Endodermal cell (in vitro differentiated cells): Measurements from ENCODE around the gene PNPLA6. TPM values are rescaled to one million over a fixed set of nuclear protein-coding genes. Genes with fewer than 3 reads are reported as not detected.

Experiments
- DNase-seq: peaks from one replicate; pipeline ENCODE4 v3.0.0-alpha.2; 2017
- H3K27ac ChIP-seq: 2 replicates; pipeline ENCODE4 v1.5.1; 2013; ENCODE audit warnings: mild to moderate bottlenecking, low read depth, low read length, moderate library complexity
- H3K27me3 ChIP-seq: 2 replicates; pipeline ENCODE4 v1.6.1; 2013; ENCODE audit warnings: mild to moderate bottlenecking, low read length, moderate library complexity; ENCODE audit not compliant: insufficient read depth, control insufficient read depth, poor library complexity, severe bottlenecking
- H3K36me3 ChIP-seq: 2 replicates; pipeline ENCODE4 v1.7.0; 2013; ENCODE audit warnings: mild to moderate bottlenecking, low read length, moderate library complexity; ENCODE audit not compliant: control insufficient read depth, insufficient read depth
- H3K4me1 ChIP-seq: one replicate; pipeline ENCODE4 v1.7.0; 2013; ENCODE audit warnings: low read length; ENCODE audit not compliant: control insufficient read depth, insufficient read depth
- H3K4me3 ChIP-seq: 2 replicates; pipeline ENCODE4 v1.5.1; 2013; ENCODE audit warnings: mild to moderate bottlenecking, low read length, moderate library complexity
- H3K9ac ChIP-seq: 2 replicates; pipeline ENCODE4 v1.6.1; 2013; ENCODE audit warnings: mild to moderate bottlenecking, low read length, moderate library complexity; ENCODE audit not compliant: poor library complexity, severe bottlenecking; ENCODE audit errors: extremely low read depth
- H3K9me3 ChIP-seq: 2 replicates; pipeline ENCODE4 v1.6.1; 2013; ENCODE audit warnings: mild to moderate bottlenecking, low read length, moderate library complexity; ENCODE audit not compliant: control insufficient read depth
- H3K27ac Mint-ChIP-seq: 2 replicates; pipeline ENCODE4 v1.8.0; 2020; ENCODE audit warnings: mixed read lengths
- H3K27me3 Mint-ChIP-seq: 2 replicates; pipeline ENCODE4 v1.8.0; 2021; ENCODE audit warnings: mild to moderate bottlenecking, mixed read lengths; ENCODE audit not compliant: insufficient read depth
- H3K36me3 Mint-ChIP-seq: 2 replicates; pipeline ENCODE4 v1.8.0; 2020; ENCODE audit warnings: low read depth, mixed read lengths
- H3K4me1 Mint-ChIP-seq: 2 replicates; pipeline ENCODE4 v1.8.0; 2020; ENCODE audit warnings: mixed read lengths
- H3K4me3 Mint-ChIP-seq: 2 replicates; pipeline ENCODE4 v1.8.0; 2020; ENCODE audit warnings: mild to moderate bottlenecking, moderate library complexity, mixed read lengths
- H3K9me3 Mint-ChIP-seq: 2 replicates; pipeline ENCODE4 v1.8.0; 2020; ENCODE audit warnings: mild to moderate bottlenecking, mixed read lengths
- WGBS, 2 experiments: methylation state at CpG; one replicate each; pipeline versions ENCODE4 v1.1.5 to v1.1.7; 2013; ENCODE audit warnings: missing lambda C conversion rate in 2 of 2, mixed read lengths in 1 of 2; ENCODE audit not compliant: insufficient coverage in 1 of 2, insufficient read length in 1 of 2; 5-methylcytosine and 5-hydroxymethylcytosine counted together
- total RNA-seq, 2 donors: library from RNA; stranded (reverse); fragmentation: NEBNext Ultra II Directional in 1 of 2; extraction: Animal tissue kit (Norgen Biotek cat#: 25700) in 1 of 2; gene quantifications; 2 replicates in 1 of 2; 3 replicates in 1 of 2; pipeline ENCODE4 v1.2.1, GENCODE V29; 2021
- TF ChIP-seq, protein P1 (sequence below): fragments of 200-600 bp; sonication (generic); conservative IDR thresholded peaks from 2 replicates; pipeline ENCODE4 v1.5.0; 2021; ENCODE audit warnings: antibody characterized with exemption, mild to moderate bottlenecking

PNPLA6 gene
- total RNA-seq, 2 donors from 2014 or later = 86.1 to 124 TPM

DNA sequence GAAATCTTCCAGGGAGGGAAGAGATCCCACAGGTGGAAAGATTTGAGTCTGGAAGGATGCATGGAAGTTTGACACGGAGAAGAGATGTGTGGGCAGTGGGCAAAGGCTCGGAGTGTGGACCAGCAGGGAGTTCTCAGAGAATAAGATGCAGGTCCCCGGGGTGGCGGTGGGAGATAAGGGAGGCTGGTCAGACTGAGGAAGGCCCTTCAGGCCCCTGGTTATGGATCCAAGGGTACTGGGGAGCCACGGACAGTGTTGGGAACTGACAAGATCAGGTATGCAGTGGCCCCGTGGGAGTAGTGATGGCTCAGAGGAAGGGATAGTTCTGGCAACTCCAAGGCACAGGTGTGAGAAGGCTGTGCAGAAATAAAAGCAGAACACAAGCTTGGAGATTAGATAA is 62.7 kb downstream of the PNPLA6 start:
- Mint-ChIP-seq H3K36me3 (peaks cover 23% of the 10 kb centered on the region), H3K4me1 (peaks cover 19% of the 10 kb centered on the region), H3K27me3 (peaks cover 16% of the 10 kb centered on the region), H3K27ac (no peak overlapping the region), H3K4me3 (peak overlapping the region; percentile 74), H3K9me3 (no peaks in the 10 kb centered on the region)
- TF ChIP-seq, protein P1, sequence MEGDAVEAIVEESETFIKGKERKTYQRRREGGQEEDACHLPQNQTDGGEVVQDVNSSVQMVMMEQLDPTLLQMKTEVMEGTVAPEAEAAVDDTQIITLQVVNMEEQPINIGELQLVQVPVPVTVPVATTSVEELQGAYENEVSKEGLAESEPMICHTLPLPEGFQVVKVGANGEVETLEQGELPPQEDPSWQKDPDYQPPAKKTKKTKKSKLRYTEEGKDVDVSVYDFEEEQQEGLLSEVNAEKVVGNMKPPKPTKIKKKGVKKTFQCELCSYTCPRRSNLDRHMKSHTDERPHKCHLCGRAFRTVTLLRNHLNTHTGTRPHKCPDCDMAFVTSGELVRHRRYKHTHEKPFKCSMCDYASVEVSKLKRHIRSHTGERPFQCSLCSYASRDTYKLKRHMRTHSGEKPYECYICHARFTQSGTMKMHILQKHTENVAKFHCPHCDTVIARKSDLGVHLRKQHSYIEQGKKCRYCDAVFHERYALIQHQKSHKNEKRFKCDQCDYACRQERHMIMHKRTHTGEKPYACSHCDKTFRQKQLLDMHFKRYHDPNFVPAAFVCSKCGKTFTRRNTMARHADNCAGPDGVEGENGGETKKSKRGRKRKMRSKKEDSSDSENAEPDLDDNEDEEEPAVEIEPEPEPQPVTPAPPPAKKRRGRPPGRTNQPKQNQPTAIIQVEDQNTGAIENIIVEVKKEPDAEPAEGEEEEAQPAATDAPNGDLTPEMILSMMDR = no peak
- Histone ChIP-seq H3K27me3 (no peaks in the 10 kb centered on the region), H3K27ac (no peak overlapping the region), H3K4me1 (peaks cover 7% of the 10 kb centered on the region), H3K36me3 (peaks cover 15% of the 10 kb centered on the region), H3K9me3 (no peaks in the 10 kb centered on the region), H3K4me3 (no peak overlapping the region), H3K9ac (no peak overlapping the region)
- no peak for DNase-seq
- 82 to 84% methylated on average over 6 of the region's 6 CpGs for WGBS, 2 experiments

DNA sequence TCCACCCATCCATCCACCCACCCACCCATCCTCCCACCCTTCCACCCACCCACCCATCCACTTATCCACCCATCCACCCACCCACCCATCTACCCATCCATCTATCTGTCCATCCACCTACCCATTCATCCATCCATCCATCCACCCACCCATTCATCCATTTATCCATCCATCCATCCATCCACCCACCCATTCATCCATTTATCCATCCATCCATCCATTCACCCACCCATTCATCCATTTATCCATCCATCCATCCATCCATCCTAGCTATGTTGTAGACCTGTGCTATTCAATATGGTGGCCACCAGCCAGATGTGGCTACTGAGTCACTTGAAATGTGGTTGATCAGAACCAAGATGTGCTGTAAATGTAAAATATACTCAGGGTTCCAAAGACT is 65.2 kb downstream of the PNPLA6 start:
- no peak for DNase-seq
- Histone ChIP-seq H3K27me3 (no peaks in the 10 kb centered on the region), H3K4me3 (no peak overlapping the region), H3K4me1 (peaks cover 7% of the 10 kb centered on the region), H3K9ac (no peak overlapping the region), H3K36me3 (peaks cover 25% of the 10 kb centered on the region), H3K9me3 (no peaks in the 10 kb centered on the region), H3K27ac (no peak overlapping the region)
- Mint-ChIP-seq H3K36me3 (peaks cover 38% of the 10 kb centered on the region), H3K9me3 (peaks cover 3% of the 10 kb centered on the region), H3K4me3 (no peak overlapping the region), H3K27ac (no peak overlapping the region), H3K4me1 (peaks cover 19% of the 10 kb centered on the region), H3K27me3 (no peaks in the 10 kb centered on the region)
- TF ChIP-seq, protein P1 = no peak

DNA sequence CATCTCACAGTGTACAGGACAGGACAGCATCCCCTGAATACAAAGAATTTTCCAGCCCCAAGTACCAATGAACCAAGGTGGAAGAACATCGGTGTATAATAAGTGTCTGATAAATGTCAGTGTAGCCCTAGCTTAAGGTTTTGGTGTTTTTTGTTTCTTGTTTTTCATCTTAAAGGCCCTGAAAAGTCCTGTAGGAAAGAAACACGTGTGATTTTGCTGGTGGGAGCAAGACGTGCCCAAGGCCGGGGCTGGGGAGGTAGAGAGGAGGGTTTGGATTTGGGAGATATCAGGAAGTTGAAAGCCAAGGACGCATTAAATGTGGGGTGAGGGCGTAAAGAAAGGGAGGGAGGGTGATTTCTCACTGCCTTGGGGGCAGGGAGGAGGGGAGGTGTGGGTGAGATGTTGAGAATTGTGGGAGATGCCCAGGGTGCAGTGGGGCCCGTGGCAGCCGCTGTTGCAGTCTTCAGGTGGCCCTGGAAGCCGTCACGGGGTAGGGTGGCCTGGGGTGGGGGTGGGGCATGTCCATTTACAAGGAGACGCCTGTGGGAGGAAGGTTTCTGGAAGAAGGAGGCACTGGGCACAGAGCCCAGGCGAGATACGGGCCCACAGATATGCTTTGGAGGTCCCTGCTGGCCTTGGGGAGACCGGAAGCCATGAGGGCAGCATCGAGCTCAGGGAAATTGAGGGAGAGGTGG is 66.9 kb downstream of the PNPLA6 start:
- H3K9me3 Mint-ChIP-seq = peaks cover 3% of the 10 kb centered on the region
- no peaks in the 10 kb centered on the region for H3K9me3 ChIP-seq
- no peak overlapping the region for H3K27ac Mint-ChIP-seq
- no peaks in the 10 kb centered on the region for H3K27me3 ChIP-seq
- H3K27ac ChIP-seq = no peak overlapping the region
- H3K36me3 ChIP-seq = peaks cover 24% of the 10 kb centered on the region
- no peak overlapping the region for H3K4me3 ChIP-seq
- H3K4me1 ChIP-seq = peaks cover 3% of the 10 kb centered on the region
- TF ChIP-seq, protein P1 = no peak
- H3K36me3 Mint-ChIP-seq = peaks cover 47% of the 10 kb centered on the region
- H3K4me1 Mint-ChIP-seq = peaks cover 15% of the 10 kb centered on the region
- DNase-seq = no peak
- no peaks in the 10 kb centered on the region for H3K27me3 Mint-ChIP-seq
- no peak overlapping the region for H3K4me3 Mint-ChIP-seq
- WGBS, 2 experiments = 85 to 87% methylated on average over 7 to 15 of the region's 15 CpGs
- no peak overlapping the region for H3K9ac ChIP-seq
